Naive thymus-derived CD4-positive, alpha-beta T cell (primary cell): Measurements from ENCODE around the gene SNX9. TPM values are rescaled to one million over a fixed set of nuclear protein-coding genes. Genes with fewer than 3 reads are reported as not detected.

Source experiments
- ATAC-seq: fragments of 150-1000 bp; cut with Tn5 transposase; 2 replicates; pipeline ENCODE4 v1.10.0; 2021; ENCODE audit warnings: mild to moderate bottlenecking, moderate library complexity
- CTCF ChIA-PET: fragments of 350-600 bp; sonication (Branson Sonifier 250); formaldehyde crosslinking; loops from one replicate; lab custom pipeline; 2021; ENCODE audit warnings: antibody characterized with exemption; lab: Charles Lee
- POLR2A ChIA-PET: fragments of 350-600 bp; sonication (Branson Sonifier 250); formaldehyde crosslinking; loops from one replicate; lab custom pipeline; 2021; ENCODE audit warnings: antibody characterized with exemption, inconsistent platforms; lab: Charles Lee
- DNase-seq, 9 donors: peaks; one replicate each; pipeline versions ENCODE4 v3.0.0 to v3.0.0-alpha.2; 2020 to 2022; ENCODE audit warnings: mixed read lengths in 1 of 9
- H3K27ac ChIP-seq: one replicate; pipeline ENCODE4 v1.7.0; 2013; ENCODE audit warnings: mild to moderate bottlenecking, low read depth, low read length, moderate library complexity
- H3K27me3 ChIP-seq, 2 donors: one replicate each; pipeline ENCODE4 v1.7.0; 2013; ENCODE audit warnings: low read length in 2 of 2, mild to moderate bottlenecking in 2 of 2, moderate library complexity in 2 of 2; ENCODE audit not compliant: control insufficient read depth in 2 of 2, insufficient read depth in 2 of 2
- H3K36me3 ChIP-seq, 3 experiments: 1 replicate in 2 of 3; 2 replicates in 1 of 3; pipeline ENCODE4 v1.7.0; 2013; ENCODE audit warnings: low read length in 3 of 3, mild to moderate bottlenecking in 3 of 3, moderate library complexity in 1 of 3; ENCODE audit not compliant: insufficient read depth in 3 of 3, control insufficient read depth in 2 of 3
- H3K4me1 ChIP-seq, 2 donors: one replicate each; pipeline ENCODE4 v1.7.0; 2013; ENCODE audit warnings: low read length in 2 of 2, mild to moderate bottlenecking in 2 of 2, moderate library complexity in 1 of 2; ENCODE audit not compliant: control insufficient read depth in 2 of 2, insufficient read depth in 2 of 2
- H3K4me3 ChIP-seq: 2 replicates; pipeline ENCODE4 v1.7.0; 2013; ENCODE audit warnings: mild to moderate bottlenecking, low read length
- H3K9me3 ChIP-seq, 3 experiments: 1 replicate in 2 of 3; 2 replicates in 1 of 3; pipeline ENCODE4 v1.7.0; 2013; ENCODE audit warnings: low read length in 3 of 3; ENCODE audit not compliant: control insufficient read depth in 2 of 3
- H3K27ac Mint-ChIP-seq, 9 donors: one replicate each; pipeline ENCODE4 v1.8.0; 2020 to 2022; ENCODE audit warnings: mixed read lengths in 9 of 9, mild to moderate bottlenecking in 8 of 9, moderate library complexity in 5 of 9, inconsistent platforms in 2 of 9
- H3K27me3 Mint-ChIP-seq, 5 donors: one replicate each; pipeline ENCODE4 v1.8.0; 2021 to 2022; ENCODE audit warnings: mixed read lengths in 5 of 5, mild to moderate bottlenecking in 1 of 5
- H3K36me3 Mint-ChIP-seq, 5 donors: one replicate each; pipeline ENCODE4 v1.8.0; 2020 to 2022; ENCODE audit warnings: mixed read lengths in 5 of 5, mild to moderate bottlenecking in 3 of 5, inconsistent platforms in 1 of 5
- H3K4me1 Mint-ChIP-seq, 7 donors: one replicate each; pipeline ENCODE4 v1.8.0; 2020 to 2022; ENCODE audit warnings: mixed read lengths in 7 of 7, mild to moderate bottlenecking in 3 of 7, inconsistent platforms in 1 of 7
- H3K4me3 Mint-ChIP-seq, 10 donors: one replicate each; pipeline ENCODE4 v1.8.0; 2020 to 2022; ENCODE audit warnings: mild to moderate bottlenecking in 10 of 10, mixed read lengths in 10 of 10, moderate library complexity in 6 of 10, inconsistent platforms in 2 of 10
- H3K9me3 Mint-ChIP-seq, 11 donors: one replicate each; pipeline ENCODE4 v1.8.0; 2020 to 2022; ENCODE audit warnings: mixed read lengths in 11 of 11, mild to moderate bottlenecking in 4 of 11, inconsistent platforms in 1 of 11, moderate library complexity in 1 of 11
- intact Hi-C, 2 donors: fragments of 100-400 bp; cut with micrococcal nuclease; formaldehyde crosslinking; loops; one replicate each; pipeline ENCODE4 v1.15.1; 2023
- polyA plus RNA-seq, 2 donors: library from polyadenylated mRNA; unstranded; fragments of 300-500 nt; fragmentation: Illumina TruSeq; gene quantifications; one replicate each; pipeline ENCODE4 v1.2.3, GENCODE V29; 2021
- total RNA-seq, 6 experiments: library from RNA in 5 of 6; stranded (reverse) in 5 of 6; gene quantifications; 1 replicate in 5 of 6; 2 replicates in 1 of 6; pipeline ENCODE4 v1.2.3 and lab custom pipeline; 2021 to 2026

Gene SNX9
- total and polyA plus RNA-seq, 7 experiments from 2014 or later, result 13.4 to 51.5 (median 36.4) TPM

GRCh38 chr6:157983406-157984119 is 160.5 kb downstream of the SNX9 start:
- H3K27ac Mint-ChIP-seq, result peak overlapping the region; percentile 78 to 95 (median 88)
- Histone ChIP-seq H3K4me3 (peak overlapping the region; percentile 81), H3K4me1 (peaks cover 27 to 44% of the 10 kb centered on the region in 2 donors), H3K9me3 (no peaks in the 10 kb centered on the region), H3K27me3 (no peaks in the 10 kb centered on the region), H3K36me3 (peaks cover 0 to 7% (median 0%) of the 10 kb centered on the region in 3 experiments), H3K27ac (peak overlapping the region; percentile 83)
- DNase-seq (peak in 7 of 9 donors; percentile 24 to 59 (median 39)), ATAC-seq (no peak)
- peak overlapping the region; percentile 75 to 94 (median 84) for H3K4me3 Mint-ChIP-seq
- peaks cover 0 to 3% (median 0%) of the 10 kb centered on the region in 5 donors for H3K36me3 Mint-ChIP-seq
- CTCF ChIA-PET, result interaction anchor here (0.7 to 3.2 kb wide), 7 partner anchors 11 to 1079 kb away, joined by 3 to 19 read pairs (median 4); no protein-coding TSS in a partner anchor
- H3K4me1 Mint-ChIP-seq, result peaks cover 26 to 78% (median 61%) of the 10 kb centered on the region in 7 donors
- no peaks in the 10 kb centered on the region for H3K27me3 Mint-ChIP-seq
- POLR2A ChIA-PET, result interaction anchor here (0.7 to 4.1 kb wide), 12 partner anchors 8 to 89 kb away, joined by 3 to 20 read pairs (median 4); no protein-coding TSS in a partner anchor
- no peaks in the 10 kb centered on the region for H3K9me3 Mint-ChIP-seq
- intact Hi-C loops, result loop anchor here (1.0 to 10.0 kb wide), 7 partner anchors 36 to 1206 kb away; partner anchors contain the start of genes ARID1B (in 1 of the 2), SNX9 (in 1 of the 2) and SYTL3 (in 1 of the 2)

GRCh38 chr6:157984128-157984527 is 161.1 kb downstream of the SNX9 start:
- peaks cover 24 to 83% (median 67%) of the 10 kb centered on the region in 7 donors for H3K4me1 Mint-ChIP-seq
- DNase-seq (peak in 1 of 9 donors; percentile 15), ATAC-seq (no peak)
- H3K9me3 Mint-ChIP-seq, result no peaks in the 10 kb centered on the region
- Histone ChIP-seq H3K4me3 (no peak overlapping the region), H3K27me3 (no peaks in the 10 kb centered on the region), H3K4me1 (peaks cover 27 to 50% of the 10 kb centered on the region in 2 donors), H3K27ac (peak overlapping the region; percentile 83), H3K36me3 (peaks cover 0 to 7% (median 0%) of the 10 kb centered on the region in 3 experiments), H3K9me3 (no peaks in the 10 kb centered on the region)
- H3K4me3 Mint-ChIP-seq, result peak overlapping the region; percentile 47 to 86 (median 78)
- intact Hi-C loops, result loop anchor here (5.0 to 10.0 kb wide), 5 partner anchors 37 to 1207 kb away; partner anchors contain the start of genes ARID1B (in 1 of the 2), SNX9 (in 1 of the 2) and SYTL3 (in 1 of the 2)
- H3K27me3 Mint-ChIP-seq, result no peaks in the 10 kb centered on the region
- POLR2A ChIA-PET, result interaction anchor here (0.7 to 4.1 kb wide), 7 partner anchors 9 to 74 kb away, joined by 3 to 20 read pairs (median 4); no protein-coding TSS in a partner anchor
- CTCF ChIA-PET, result interaction anchor here (0.9 to 3.2 kb wide), 4 partner anchors 11 to 87 kb away, joined by 3 to 19 read pairs (median 3); no protein-coding TSS in a partner anchor
- peak overlapping the region in 8 of 9 donors; percentile 78 to 95 (median 88) for H3K27ac Mint-ChIP-seq
- peaks cover 0 to 3% (median 0%) of the 10 kb centered on the region in 5 donors for H3K36me3 Mint-ChIP-seq

- Mint-ChIP-seq H3K27me3 (no peaks in the 10 kb centered on the region), H3K4me3 (peak overlapping the region; percentile 47 to 86 (median 72)), H3K4me1 (peaks cover 20 to 83% (median 66%) of the 10 kb centered on the region in 7 donors), H3K36me3 (peaks cover 0 to 3% (median 0%) of the 10 kb centered on the region in 5 donors), H3K27ac (peak overlapping the region in 8 of 9 donors; percentile 54 to 95 (median 83)), H3K9me3 (no peaks in the 10 kb centered on the region)
- Histone ChIP-seq H3K27me3 (no peaks in the 10 kb centered on the region), H3K4me3 (peak overlapping the region; percentile 8), H3K27ac (no peak overlapping the region), H3K36me3 (peaks cover 0 to 7% (median 0%) of the 10 kb centered on the region in 3 experiments), H3K4me1 (peaks cover 27 to 50% of the 10 kb centered on the region in 2 donors), H3K9me3 (no peaks in the 10 kb centered on the region)
- DNase-seq (peak in 1 of 9 donors; percentile 8), ATAC-seq (no peak)
- CTCF ChIA-PET, result interaction anchor here (0.9 to 3.2 kb wide), 3 partner anchors 10 to 46 kb away, joined by 3 to 19 read pairs (median 3); no protein-coding TSS in a partner anchor
- POLR2A ChIA-PET, result interaction anchor here (1.0 to 4.1 kb wide), 5 partner anchors 9 to 74 kb away, joined by 3 to 20 read pairs (median 6); no protein-coding TSS in a partner anchor
- intact Hi-C loops, result loop anchor here (5.0 to 10.0 kb wide), 5 partner anchors 37 to 1207 kb away; partner anchors contain the start of genes ARID1B (in 1 of the 2), SNX9 (in 1 of the 2) and SYTL3 (in 1 of the 2)
Observed at GRCh38 chr6:157984686-157985225, 161.7 kb downstream of the SNX9 start.

- peaks cover 27 to 56% of the 10 kb centered on the region in 2 donors for H3K4me1 ChIP-seq
- H3K9me3 Mint-ChIP-seq, result no peaks in the 10 kb centered on the region
- H3K4me3 Mint-ChIP-seq, result peak overlapping the region in 8 of 10 donors; percentile 4 to 86 (median 72)
- no peaks in the 10 kb centered on the region for H3K27me3 Mint-ChIP-seq
- H3K4me3 ChIP-seq, result no peak overlapping the region
- POLR2A ChIA-PET, result no interaction called here
- H3K4me1 Mint-ChIP-seq, result peaks cover 19 to 83% (median 65%) of the 10 kb centered on the region in 7 donors
- H3K27ac Mint-ChIP-seq, result peak overlapping the region in 5 of 9 donors; percentile 24 to 92 (median 67)
- H3K36me3 ChIP-seq, result peaks cover 0 to 7% (median 0%) of the 10 kb centered on the region in 3 experiments
- DNase-seq (no peak), ATAC-seq (no peak)
- H3K9me3 ChIP-seq, result no peaks in the 10 kb centered on the region
- H3K27ac ChIP-seq, result no peak overlapping the region
- H3K27me3 ChIP-seq, result no peaks in the 10 kb centered on the region
- intact Hi-C loops, result loop anchor here in 1 of 2 donors (10.0 kb wide), 1 partner anchor 219 kb away; no protein-coding TSS in a partner anchor
- CTCF ChIA-PET, result interaction anchor here (3.2 kb wide), 1 partner anchor 41 kb away, joined by 19 read pairs; no protein-coding TSS in a partner anchor
- peaks cover 0 to 3% (median 0%) of the 10 kb centered on the region in 5 donors for H3K36me3 Mint-ChIP-seq
Observed at GRCh38 chr6:157985378-157986155, 162.5 kb downstream of the SNX9 start.

GRCh38 chr6:157987788-157988699 is 165.0 kb downstream of the SNX9 start:
- H3K27me3 Mint-ChIP-seq, result no peaks in the 10 kb centered on the region
- H3K27ac Mint-ChIP-seq, result peak overlapping the region in 7 of 9 donors; percentile 71 to 95 (median 81)
- intact Hi-C loops, result loop anchor here in 1 of 2 donors (10.0 kb wide), 1 partner anchor 217 kb away; no protein-coding TSS in a partner anchor
- no peak for DNase-seq
- H3K4me1 ChIP-seq, result peaks cover 17 to 55% of the 10 kb centered on the region in 2 donors
- H3K4me3 Mint-ChIP-seq, result peak overlapping the region in 1 of 10 donors; percentile 87
- CTCF ChIA-PET, result interaction anchor here (1.0 kb wide), 1 partner anchor 18 kb away, joined by 3 read pairs; no protein-coding TSS in a partner anchor
- POLR2A ChIA-PET, result no interaction called here
- no peak for ATAC-seq
- peaks cover 0 to 5% (median 0%) of the 10 kb centered on the region in 5 donors for H3K36me3 Mint-ChIP-seq
- peaks cover 0 to 2% (median 0%) of the 10 kb centered on the region in 11 donors for H3K9me3 Mint-ChIP-seq
- H3K27me3 ChIP-seq, result no peaks in the 10 kb centered on the region
- no peak overlapping the region for H3K4me3 ChIP-seq
- peaks cover 28 to 91% (median 73%) of the 10 kb centered on the region in 7 donors for H3K4me1 Mint-ChIP-seq
- H3K9me3 ChIP-seq, result no peaks in the 10 kb centered on the region
- no peak overlapping the region for H3K27ac ChIP-seq
- no peaks in the 10 kb centered on the region for H3K36me3 ChIP-seq
